Prostate gland (tissue), 2 donors: ENCODE data around the gene PGBD5.

Experiments
- POLR2A ChIP-seq: fragments of 450-650 bp; IDR thresholded peaks from one replicate; pipeline ENCODE4 v1.6.1; 2016; ENCODE audit warnings: antibody characterized with exemption, mild to moderate bottlenecking
- POLR2AphosphoS5 ChIP-seq: sonication (generic); formaldehyde crosslinking; IDR thresholded peaks from one replicate; pipeline ENCODE4 v1.6.1; 2017; ENCODE audit warnings: antibody characterized with exemption
- TF ChIP-seq, protein P1 (sequence below), 4 experiments: fragments of 200-600 bp in 2 of 4; fragments of 450-650 bp in 2 of 4; sonication (generic) in 2 of 4; IDR thresholded peaks; 1 replicate in 3 of 4; 2 replicates in 1 of 4; pipeline ENCODE4 v1.5.1; 2016 to 2019; ENCODE audit warnings: antibody characterized with exemption in 4 of 4, mild to moderate bottlenecking in 2 of 4, moderate library complexity in 2 of 4

- TF ChIP-seq POLR2A, result no peak
- TF ChIP-seq, protein P1, sequence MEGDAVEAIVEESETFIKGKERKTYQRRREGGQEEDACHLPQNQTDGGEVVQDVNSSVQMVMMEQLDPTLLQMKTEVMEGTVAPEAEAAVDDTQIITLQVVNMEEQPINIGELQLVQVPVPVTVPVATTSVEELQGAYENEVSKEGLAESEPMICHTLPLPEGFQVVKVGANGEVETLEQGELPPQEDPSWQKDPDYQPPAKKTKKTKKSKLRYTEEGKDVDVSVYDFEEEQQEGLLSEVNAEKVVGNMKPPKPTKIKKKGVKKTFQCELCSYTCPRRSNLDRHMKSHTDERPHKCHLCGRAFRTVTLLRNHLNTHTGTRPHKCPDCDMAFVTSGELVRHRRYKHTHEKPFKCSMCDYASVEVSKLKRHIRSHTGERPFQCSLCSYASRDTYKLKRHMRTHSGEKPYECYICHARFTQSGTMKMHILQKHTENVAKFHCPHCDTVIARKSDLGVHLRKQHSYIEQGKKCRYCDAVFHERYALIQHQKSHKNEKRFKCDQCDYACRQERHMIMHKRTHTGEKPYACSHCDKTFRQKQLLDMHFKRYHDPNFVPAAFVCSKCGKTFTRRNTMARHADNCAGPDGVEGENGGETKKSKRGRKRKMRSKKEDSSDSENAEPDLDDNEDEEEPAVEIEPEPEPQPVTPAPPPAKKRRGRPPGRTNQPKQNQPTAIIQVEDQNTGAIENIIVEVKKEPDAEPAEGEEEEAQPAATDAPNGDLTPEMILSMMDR (IDR thresholded peaks at IDR 0.05), result no peak
- no peak for TF ChIP-seq POLR2AphosphoS5
These were observed 34.2 kb downstream of the PGBD5 start for GRCh38 chr1:230391776-230392535.
